BE2C (cell line): ENCODE results near the gene MYOG.
A peak's percentile ranks its signal among the peaks of the same experiment; 100 is the strongest.

Experiments
- DNase-seq: peaks from one replicate; pipeline ENCODE4 v3.0.0-alpha.2; 2020
- H3K27me3 ChIP-seq: fragments of 250-450 bp; sonication (Bioruptor Pico); 2 replicates; pipeline ENCODE4 v1.5.1; 2020; ENCODE audit warnings: mild to moderate bottlenecking
- H3K36me3 ChIP-seq: fragments of 250-450 bp; sonication (Bioruptor Pico); 2 replicates; pipeline ENCODE4 v1.5.1; 2020; ENCODE audit warnings: mild to moderate bottlenecking
- H3K4me1 ChIP-seq: fragments of 250-450 bp; sonication (Bioruptor Pico); 2 replicates; pipeline ENCODE4 v1.5.1; 2020
- H3K4me3 ChIP-seq: 2 replicates; pipeline ENCODE4 v1.5.1; 2011; ENCODE audit warnings: low read depth, low read length
- H3K9me3 ChIP-seq: fragments of 250-450 bp; sonication (Bioruptor Pico); 2 replicates; pipeline ENCODE4 v1.5.1; 2020
- TF ChIP-seq, protein P1 (sequence below): IDR thresholded peaks from 2 replicates; pipeline ENCODE4 v1.5.1; 2012; ENCODE audit warnings: mild to moderate bottlenecking, low read depth, low read length

Gene MYOG

DNA sequence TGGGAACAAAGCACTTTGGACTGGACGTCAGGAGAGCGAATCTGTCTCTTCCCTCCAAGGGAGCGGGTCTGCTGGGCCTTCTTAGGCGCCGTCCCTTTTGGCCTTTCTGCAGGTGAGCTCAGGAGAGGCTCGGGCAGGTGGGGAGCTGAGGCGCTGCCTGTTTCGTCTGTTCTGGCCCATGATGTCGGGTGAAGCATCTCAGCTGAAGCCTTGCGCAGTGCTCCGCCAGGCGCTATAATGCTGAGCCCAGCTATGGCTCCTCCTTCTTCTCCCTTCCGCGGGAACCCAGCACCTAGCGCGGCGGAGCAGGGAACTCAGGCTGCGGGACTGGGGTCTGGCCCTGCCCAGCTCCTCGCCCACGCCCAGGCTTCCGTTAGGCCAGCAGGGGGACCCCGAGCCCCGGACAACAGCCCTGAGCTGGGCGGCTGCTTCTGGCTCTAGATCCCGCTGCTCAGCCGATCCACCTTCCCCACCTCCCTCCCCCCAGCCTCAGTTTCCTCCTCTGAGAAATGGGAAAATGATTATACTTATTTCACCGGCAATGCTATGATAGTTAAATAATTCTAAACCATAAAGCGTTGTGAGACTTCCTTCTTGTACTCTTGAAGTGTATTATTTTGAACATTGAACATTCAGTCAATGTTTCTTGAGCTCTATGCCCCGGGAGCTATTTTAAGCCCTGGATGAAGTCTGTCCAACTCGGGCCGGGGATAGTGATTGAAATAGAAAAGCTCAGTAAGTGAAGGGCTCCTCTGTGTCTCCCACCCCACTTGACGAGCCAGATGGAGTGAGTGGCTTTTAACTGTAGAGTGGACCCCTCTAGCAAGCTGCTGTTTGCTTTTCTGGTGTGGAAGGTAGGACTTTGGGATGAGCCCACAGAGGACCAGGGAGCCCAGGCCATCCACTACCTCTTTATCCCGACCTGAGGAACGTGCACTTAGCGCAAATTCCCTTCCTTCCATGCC, 32.1 kb upstream of the MYOG start:
- H3K27me3 ChIP-seq: no peaks in the 10 kb centered on the region; the same call in 1 of the 2 replicates
- H3K36me3 ChIP-seq: no peaks in the 10 kb centered on the region
- H3K9me3 ChIP-seq: no peaks in the 10 kb centered on the region
- TF ChIP-seq, protein P1, sequence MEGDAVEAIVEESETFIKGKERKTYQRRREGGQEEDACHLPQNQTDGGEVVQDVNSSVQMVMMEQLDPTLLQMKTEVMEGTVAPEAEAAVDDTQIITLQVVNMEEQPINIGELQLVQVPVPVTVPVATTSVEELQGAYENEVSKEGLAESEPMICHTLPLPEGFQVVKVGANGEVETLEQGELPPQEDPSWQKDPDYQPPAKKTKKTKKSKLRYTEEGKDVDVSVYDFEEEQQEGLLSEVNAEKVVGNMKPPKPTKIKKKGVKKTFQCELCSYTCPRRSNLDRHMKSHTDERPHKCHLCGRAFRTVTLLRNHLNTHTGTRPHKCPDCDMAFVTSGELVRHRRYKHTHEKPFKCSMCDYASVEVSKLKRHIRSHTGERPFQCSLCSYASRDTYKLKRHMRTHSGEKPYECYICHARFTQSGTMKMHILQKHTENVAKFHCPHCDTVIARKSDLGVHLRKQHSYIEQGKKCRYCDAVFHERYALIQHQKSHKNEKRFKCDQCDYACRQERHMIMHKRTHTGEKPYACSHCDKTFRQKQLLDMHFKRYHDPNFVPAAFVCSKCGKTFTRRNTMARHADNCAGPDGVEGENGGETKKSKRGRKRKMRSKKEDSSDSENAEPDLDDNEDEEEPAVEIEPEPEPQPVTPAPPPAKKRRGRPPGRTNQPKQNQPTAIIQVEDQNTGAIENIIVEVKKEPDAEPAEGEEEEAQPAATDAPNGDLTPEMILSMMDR: peak; percentile 87
- H3K4me1 ChIP-seq: no peaks in the 10 kb centered on the region
- H3K4me3 ChIP-seq: no peak overlapping the region
- peak; percentile 92 for DNase-seq

DNA sequence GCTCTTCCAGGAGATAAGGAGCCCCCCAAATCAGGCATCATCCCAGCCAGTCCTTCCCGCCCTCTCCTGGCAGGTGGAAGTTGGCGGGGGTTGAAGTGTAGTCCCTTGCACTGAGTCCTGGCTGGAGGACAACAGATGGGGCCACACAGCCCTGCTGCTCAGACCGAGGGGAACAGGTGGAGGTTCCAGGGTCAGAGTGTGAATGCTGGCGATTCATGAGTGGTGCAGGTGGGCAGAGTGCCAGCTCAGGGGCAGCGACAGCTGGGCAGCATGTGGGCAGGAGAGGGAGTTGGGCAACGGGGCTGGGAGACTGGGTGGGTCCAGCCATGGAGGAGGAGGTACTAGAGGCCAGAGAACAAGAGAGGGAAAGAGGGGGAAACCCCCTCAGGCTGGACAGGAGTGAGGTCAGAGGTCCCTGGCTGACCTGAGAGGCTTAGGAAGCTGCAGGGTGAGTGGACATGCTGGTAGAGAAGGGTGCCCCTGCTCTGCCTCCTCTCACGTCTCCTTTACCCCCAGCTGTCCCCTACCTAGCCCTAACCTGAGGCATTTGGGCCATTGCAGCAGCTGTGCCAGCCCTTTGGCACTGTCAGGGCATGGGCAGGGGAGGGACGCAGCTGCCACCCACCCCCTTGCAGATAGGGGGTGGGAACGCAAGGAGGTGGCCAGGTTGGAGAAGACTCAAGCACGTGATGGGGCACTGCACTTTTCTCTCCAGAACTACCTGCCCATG, 30.4 kb upstream of the MYOG start:
- H3K4me3 ChIP-seq: no peak overlapping the region
- H3K36me3 ChIP-seq: no peaks in the 10 kb centered on the region
- H3K4me1 ChIP-seq: no peaks in the 10 kb centered on the region
- no peaks in the 10 kb centered on the region for H3K9me3 ChIP-seq
- DNase-seq: no peak
- no peaks in the 10 kb centered on the region; the same call in none of the 2 replicates for H3K27me3 ChIP-seq
- TF ChIP-seq, protein P1: no peak

DNA sequence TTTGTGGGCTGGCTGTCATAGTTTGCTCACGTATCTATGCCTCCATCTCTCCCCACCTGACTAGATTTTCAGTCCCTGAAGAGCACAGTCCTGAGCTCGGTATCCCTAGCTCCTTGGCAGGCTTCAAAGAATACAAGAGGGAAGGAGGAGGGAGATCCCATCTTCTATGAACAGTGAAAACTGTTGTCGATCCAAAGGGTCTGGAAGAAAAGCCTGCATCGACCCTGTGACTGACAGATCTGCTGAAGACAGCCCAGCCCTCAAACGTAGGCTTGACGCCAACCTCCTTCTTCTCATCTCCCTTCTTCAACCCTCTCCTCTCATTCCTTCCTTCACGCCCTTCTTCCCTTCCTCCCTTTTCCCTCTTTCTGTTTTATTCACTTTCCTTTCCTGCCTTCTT, 28.4 kb upstream of the MYOG start:
- peaks cover 16% of the 10 kb centered on the region for H3K27me3 ChIP-seq
- TF ChIP-seq, protein P1: no peak
- H3K36me3 ChIP-seq: no peaks in the 10 kb centered on the region
- H3K4me1 ChIP-seq: no peaks in the 10 kb centered on the region
- H3K4me3 ChIP-seq: no peak overlapping the region
- H3K9me3 ChIP-seq: no peaks in the 10 kb centered on the region
- no peak for DNase-seq

DNA sequence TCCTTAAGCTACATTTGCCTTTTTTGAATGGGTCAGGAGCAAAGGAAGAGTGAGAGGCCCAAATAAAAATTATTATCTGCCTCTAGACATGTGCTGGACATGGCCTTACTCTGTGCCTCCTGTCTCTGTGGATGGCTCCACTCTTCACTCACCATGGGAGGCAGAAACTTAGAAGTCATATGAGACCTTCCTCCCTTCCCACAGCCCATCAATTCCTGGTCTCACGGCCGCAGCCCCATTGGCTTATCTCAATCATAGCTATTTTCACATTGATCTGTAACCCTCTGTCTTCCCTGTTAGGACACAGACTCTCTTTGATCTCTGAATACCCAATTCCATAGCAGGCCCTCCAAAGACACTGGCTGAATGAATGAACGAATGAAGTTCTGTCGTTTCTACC, 27.5 kb upstream of the MYOG start:
- Histone ChIP-seq H3K4me1 (no peaks in the 10 kb centered on the region), H3K36me3 (no peaks in the 10 kb centered on the region), H3K9me3 (no peaks in the 10 kb centered on the region), H3K27me3 (peaks cover 21% of the 10 kb centered on the region), H3K4me3 (no peak overlapping the region)
- TF ChIP-seq, protein P1: no peak
- DNase-seq: no peak

DNA sequence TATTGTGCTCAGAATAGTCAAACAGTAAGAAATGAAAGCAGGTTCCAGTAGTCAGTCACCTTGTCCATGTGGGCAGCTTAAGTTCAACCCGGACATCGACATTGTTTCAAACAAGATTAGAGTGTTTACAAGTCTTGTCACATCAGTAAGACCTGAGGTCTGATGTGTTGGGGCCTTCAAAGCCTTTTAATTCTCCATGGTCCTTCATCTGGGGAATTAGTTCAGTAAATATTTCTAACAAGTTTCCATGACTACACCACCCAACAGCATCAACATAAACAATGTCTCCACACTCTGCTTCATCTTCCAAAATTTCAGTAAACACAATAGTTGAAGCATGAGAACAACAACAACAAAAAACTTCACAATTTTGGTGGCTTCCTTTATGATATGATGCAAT, 26.7 kb upstream of the MYOG start:
- no peaks in the 10 kb centered on the region for H3K4me1 ChIP-seq
- peaks cover 29% of the 10 kb centered on the region for H3K27me3 ChIP-seq
- H3K4me3 ChIP-seq: no peak overlapping the region
- TF ChIP-seq, protein P1: no peak
- no peaks in the 10 kb centered on the region for H3K36me3 ChIP-seq
- no peaks in the 10 kb centered on the region for H3K9me3 ChIP-seq
- no peak for DNase-seq
